ENCODE results near the gene NAIF1. TPM values are rescaled to one million over a fixed set of nuclear protein-coding genes. Genes with fewer than 3 reads are reported as not detected.
"Not testable (repeated sequence)": the region's sequence is repeated elsewhere in the genome, so short reads cannot be mapped to it uniquely, and the experiment has no call there.

Gene NAIF1
- polyA plus RNA-seq, 3 donors = 4.8 to 6.6 (median 5.1) TPM

- WGBS, 3 donors = 75 to 82% (median 79%) methylated on average over 6 of the region's 6 CpGs
- H3K27ac ChIP-seq (ENCODE audit: low read depth, low read length) = no peak overlapping the region
These were observed 19.9 kb downstream of the NAIF1 start for GRCh38 chr9:128047231-128047630.

- H3K27ac ChIP-seq (ENCODE audit: low read depth, low read length) = no peak overlapping the region
- WGBS, 3 donors = 80 to 92% (median 83%) methylated on average over 1 of the region's 1 CpG
These were observed 21.3 kb downstream of the NAIF1 start for GRCh38 chr9:128045831-128046230.

DNA sequence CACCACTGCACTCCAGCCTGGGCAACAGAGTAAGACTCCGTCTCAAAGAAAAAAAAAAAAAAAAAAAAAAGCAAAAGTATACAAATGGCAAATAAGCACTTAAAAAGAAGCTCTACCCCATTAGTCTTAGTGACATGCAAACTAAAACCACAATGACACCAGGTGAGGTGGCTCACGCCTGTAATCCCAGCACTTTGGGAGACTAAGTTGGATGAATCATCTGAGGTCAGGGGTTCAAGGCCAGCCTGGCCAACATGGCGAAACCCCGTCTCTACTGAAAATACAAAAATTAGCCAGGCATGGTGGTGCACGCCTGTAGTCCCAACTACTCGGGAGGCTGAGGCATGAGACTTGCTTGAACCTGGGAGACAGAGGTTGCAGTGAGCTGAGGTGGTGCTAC, 21.7 kb downstream of the NAIF1 start:
- not testable (repeated sequence) for H3K27ac ChIP-seq (ENCODE audit: low read depth, low read length)
- 85 to 94% (median 94%) methylated on average over 5 to 6 of the region's 6 CpGs for WGBS, 3 donors

GRCh38 chr9:128043467-128043868, 23.7 kb downstream of the NAIF1 start:
- H3K27ac ChIP-seq (ENCODE audit: low read depth, low read length) = no peak overlapping the region
- 60 to 66% (median 63%) methylated on average over 7 of the region's 7 CpGs for WGBS, 3 donors

GRCh38 chr9:128042043-128042442, 25.1 kb downstream of the NAIF1 start:
- H3K27ac ChIP-seq (ENCODE audit: low read depth, low read length) = no peak overlapping the region

GRCh38 chr9:128040783-128041182, 26.3 kb downstream of the NAIF1 start:
- 88 to 100% (median 89%) methylated on average over 2 to 3 of the region's 3 CpGs for WGBS, 3 donors
- H3K27ac ChIP-seq (ENCODE audit: low read depth, low read length) = not testable (repeated sequence)

More at GRCh38 chr9:128042043-128042442, 25.1 kb downstream of the NAIF1 start:
- WGBS, 3 donors = 83 to 89% (median 86%) methylated on average over 7 of the region's 7 CpGs

DNA sequence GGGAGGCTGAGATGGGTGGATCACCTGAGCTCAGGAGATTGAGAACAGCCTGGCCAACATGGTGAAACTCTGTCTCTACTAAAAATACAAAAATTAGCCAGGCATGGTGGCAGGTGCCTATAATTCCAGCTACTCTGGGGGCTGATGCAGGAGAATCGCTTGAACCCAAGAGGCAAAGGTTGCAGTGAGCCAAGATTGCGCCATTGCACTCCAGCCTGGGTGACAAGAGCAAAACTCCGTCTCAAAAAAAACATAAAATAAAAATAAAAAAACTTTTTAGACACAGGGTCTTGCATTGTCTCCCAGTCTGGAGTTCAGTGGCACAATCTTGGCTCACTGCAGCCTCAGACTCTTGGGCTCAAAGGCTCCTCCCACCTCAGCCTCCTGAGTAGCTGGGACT, 30.6 kb downstream of the NAIF1 start:
- 69 to 91% (median 90%) methylated on average over 3 of the region's 3 CpGs for WGBS, 3 donors
- H3K27ac ChIP-seq (ENCODE audit: low read depth, low read length) = not testable (repeated sequence)

GRCh38 chr9:128034821-128035652, 32.1 kb downstream of the NAIF1 start:
- no peak overlapping the region for H3K27ac ChIP-seq (ENCODE audit: low read depth, low read length)
- WGBS, 3 donors = 26 to 43% (median 35%) methylated on average over 8 of the region's 8 CpGs

DNA sequence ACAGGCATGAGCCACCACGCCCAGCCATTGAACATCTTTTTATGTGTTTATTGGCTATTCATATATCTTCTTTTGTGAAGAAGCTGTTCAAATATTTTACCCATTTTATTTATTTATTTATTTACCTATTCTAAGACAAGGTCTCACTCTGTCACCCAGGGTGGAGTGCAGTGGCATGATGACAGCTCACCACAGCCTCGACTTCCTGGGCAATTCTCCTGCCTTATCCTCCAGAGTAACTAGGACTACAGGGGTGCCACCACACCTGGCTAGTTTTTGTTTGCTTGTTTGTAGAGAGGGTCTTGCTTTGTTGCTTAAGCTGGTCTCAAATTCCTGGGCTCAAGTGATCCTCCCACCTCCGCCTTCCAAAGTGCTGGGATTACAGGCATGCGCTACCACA, 33.5 kb downstream of the NAIF1 start:
- H3K27ac ChIP-seq (ENCODE audit: low read depth, low read length) = no peak overlapping the region
- WGBS, 3 donors = 84 to 92% (median 91%) methylated on average over 4 of the region's 4 CpGs

GRCh38 chr9:128027705-128028104, 39.4 kb downstream of the NAIF1 start:
- WGBS, 3 donors = 86 to 93% (median 89%) methylated on average over 4 of the region's 4 CpGs
- H3K27ac ChIP-seq (ENCODE audit: low read depth, low read length) = no peak overlapping the region

GRCh38 chr9:128026773-128027541, 40.2 kb downstream of the NAIF1 start:
- WGBS, 3 donors = 54 to 75% (median 58%) methylated on average over 11 of the region's 11 CpGs
- H3K27ac ChIP-seq (ENCODE audit: low read depth, low read length) = no peak overlapping the region

GRCh38 chr9:128026255-128026772, 40.8 kb downstream of the NAIF1 start:
- WGBS, 3 donors = 59 to 81% (median 67%) methylated on average over 12 of the region's 12 CpGs
- no peak overlapping the region for H3K27ac ChIP-seq (ENCODE audit: low read depth, low read length)

DNA sequence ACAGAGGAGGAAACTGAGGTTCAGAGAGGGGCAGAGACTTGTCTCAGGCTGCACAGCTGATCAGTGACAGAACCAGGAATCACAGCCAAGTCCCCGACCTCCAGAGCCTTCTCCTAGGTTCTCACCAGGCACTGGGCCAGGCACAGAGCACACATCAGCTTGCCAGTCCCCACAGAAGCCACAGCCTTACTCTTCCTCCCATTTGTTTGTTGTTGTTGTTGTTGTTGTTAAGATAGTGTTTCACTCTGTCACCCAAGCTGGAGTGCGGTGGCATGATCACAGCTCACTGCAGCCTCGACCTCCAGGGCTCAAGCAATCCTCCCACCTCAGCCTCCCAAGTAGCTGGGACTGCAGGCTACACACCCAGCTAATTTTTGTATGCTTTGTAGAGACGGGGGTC, 41.4 kb downstream of the NAIF1 start:
- WGBS, 3 donors = 54 to 80% (median 64%) methylated on average over 4 of the region's 4 CpGs
- H3K27ac ChIP-seq (ENCODE audit: low read depth, low read length) = no peak overlapping the region

GRCh38 chr9:128024761-128025308, 42.3 kb downstream of the NAIF1 start:
- WGBS, 3 donors = 70 to 89% (median 71%) methylated on average over 5 of the region's 5 CpGs
- H3K27ac ChIP-seq (ENCODE audit: low read depth, low read length) = no peak overlapping the region

GRCh38 chr9:128023671-128024070, 43.4 kb downstream of the NAIF1 start:
- H3K27ac ChIP-seq (ENCODE audit: low read depth, low read length) = not testable (repeated sequence)
- 83 to 84% (median 83%) methylated on average over 12 of the region's 12 CpGs for WGBS, 3 donors

- no peak overlapping the region for H3K27ac ChIP-seq (ENCODE audit: low read depth, low read length)
- WGBS, 3 donors = 41 to 69% (median 67%) methylated on average over 2 of the region's 2 CpGs
These were observed 44.2 kb downstream of the NAIF1 start for GRCh38 chr9:128022886-128023285.

DNA sequence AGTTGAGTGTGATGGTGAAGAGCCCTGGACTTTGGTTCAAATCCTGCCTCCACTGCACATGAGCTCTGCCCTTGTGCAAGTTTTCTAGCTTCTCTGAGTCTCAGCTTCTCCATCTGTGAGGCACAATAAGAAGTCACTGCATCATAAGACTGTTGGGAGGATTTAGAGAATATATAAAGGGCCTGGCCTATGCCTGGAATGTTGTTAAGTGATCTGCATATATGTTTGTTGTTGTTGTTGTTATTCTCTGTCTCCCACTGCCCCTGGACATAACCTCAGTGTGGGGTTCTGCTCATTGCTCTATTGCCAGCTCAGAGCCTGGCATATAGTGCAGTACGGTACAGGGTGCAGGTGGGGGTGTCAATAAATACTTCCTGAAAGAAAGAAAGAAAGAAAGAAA, 46.0 kb downstream of the NAIF1 start:
- WGBS, 3 donors = 0 to 80% (median 44%) methylated on average over 1 of the region's 1 CpG
- no peak overlapping the region for H3K27ac ChIP-seq (ENCODE audit: low read depth, low read length)

- WGBS, 3 donors = 88 to 96% (median 95%) methylated on average over 4 of the region's 4 CpGs
- H3K27ac ChIP-seq (ENCODE audit: low read depth, low read length) = no peak overlapping the region
These were observed 46.4 kb downstream of the NAIF1 start for GRCh38 chr9:128020692-128021091.

- no peak overlapping the region for H3K27ac ChIP-seq (ENCODE audit: low read depth, low read length)
- WGBS, 3 donors = 91 to 92% (median 92%) methylated on average over 5 of the region's 5 CpGs
These were observed 51.4 kb downstream of the NAIF1 start for GRCh38 chr9:128015696-128016095.

All from adipose tissue (tissue), 3 donors.